NB4 (cell line): ENCODE measurements around the gene KLHL26.

Source experiments
- DNase-seq: peaks from one replicate; pipeline ENCODE4 v3.0.0; 2010; ENCODE audit warnings: low read depth
- H3K4me3 ChIP-seq: one replicate; pipeline ENCODE4 v1.5.1; 2011; ENCODE audit warnings: mild to moderate bottlenecking, low read depth, low read length, moderate library complexity
- CTCF ChIP-seq: IDR thresholded peaks from one replicate; pipeline ENCODE4 v1.5.1; 2012; ENCODE audit warnings: low read depth, low read length
- MYC ChIP-seq: IDR thresholded peaks from 2 replicates; pipeline ENCODE4 v1.6.1; 2011; ENCODE audit warnings: low read depth, low read length
- POLR2A ChIP-seq: IDR thresholded peaks from 2 replicates; pipeline ENCODE4 v1.6.1; 2011; ENCODE audit warnings: mild to moderate bottlenecking; ENCODE audit not compliant: insufficient read length; ENCODE audit errors: extremely low read depth
- TF ChIP-seq, protein P1 (sequence below): IDR thresholded peaks from 2 replicates; pipeline ENCODE4 v1.6.1; 2011; ENCODE audit warnings: low read depth, low read length

The KLHL26 gene

DNA sequence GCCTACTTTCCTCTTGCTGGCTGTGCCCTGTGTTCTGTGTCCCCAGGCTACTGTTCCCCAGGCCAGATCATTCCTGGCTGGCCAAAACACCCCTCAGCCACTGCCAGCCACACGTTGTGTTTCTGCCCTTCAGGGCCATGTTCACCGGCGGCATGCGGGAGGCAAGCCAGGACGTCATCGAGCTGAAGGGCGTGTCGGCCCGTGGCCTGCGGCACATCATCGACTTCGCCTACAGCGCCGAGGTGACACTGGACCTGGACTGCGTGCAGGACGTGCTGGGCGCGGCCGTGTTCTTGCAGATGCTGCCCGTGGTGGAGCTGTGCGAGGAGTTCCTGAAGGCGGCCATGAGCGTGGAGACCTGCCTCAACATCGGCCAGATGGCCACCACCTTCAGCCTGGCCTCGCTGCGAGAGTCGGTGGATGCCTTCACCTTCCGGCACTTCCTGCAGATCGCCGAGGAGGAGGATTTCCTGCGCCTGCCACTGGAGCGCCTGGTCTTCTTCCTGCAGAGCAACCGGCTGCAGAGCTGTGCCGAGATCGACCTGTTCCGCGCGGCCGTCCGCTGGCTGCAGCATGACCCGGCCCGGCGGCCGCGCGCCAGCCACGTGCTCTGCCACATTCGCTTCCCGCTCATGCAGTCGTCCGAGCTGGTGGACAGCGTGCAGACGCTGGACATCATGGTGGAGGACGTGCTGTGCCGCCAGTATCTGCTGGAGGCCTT, 30.9 kb downstream of the KLHL26 start:
- DNase-seq: no peak
- TF ChIP-seq MYC (no peak), CTCF (no peak), POLR2A (no peak)
- TF ChIP-seq, protein P1, sequence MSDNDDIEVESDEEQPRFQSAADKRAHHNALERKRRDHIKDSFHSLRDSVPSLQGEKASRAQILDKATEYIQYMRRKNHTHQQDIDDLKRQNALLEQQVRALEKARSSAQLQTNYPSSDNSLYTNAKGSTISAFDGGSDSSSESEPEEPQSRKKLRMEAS: no peak

GRCh38 chr19:18668252-18668631, 31.4 kb downstream of the KLHL26 start:
- TF ChIP-seq MYC (no peak), CTCF (no peak), POLR2A (no peak)
- TF ChIP-seq, protein P1: no peak
- no peak overlapping the region for H3K4me3 ChIP-seq
- DNase-seq: no peak

More for the DNA sequence above, 30.9 kb downstream of the KLHL26 start:
- H3K4me3 ChIP-seq: no peak overlapping the region

- TF ChIP-seq POLR2A: no peak
- no peak for TF ChIP-seq MYC
- TF ChIP-seq CTCF: no peak
- TF ChIP-seq, protein P1: no peak
- no peak overlapping the region for H3K4me3 ChIP-seq
- DNase-seq: no peak
These were observed 32.1 kb downstream of the KLHL26 start for GRCh38 chr19:18668744-18669523.

DNA sequence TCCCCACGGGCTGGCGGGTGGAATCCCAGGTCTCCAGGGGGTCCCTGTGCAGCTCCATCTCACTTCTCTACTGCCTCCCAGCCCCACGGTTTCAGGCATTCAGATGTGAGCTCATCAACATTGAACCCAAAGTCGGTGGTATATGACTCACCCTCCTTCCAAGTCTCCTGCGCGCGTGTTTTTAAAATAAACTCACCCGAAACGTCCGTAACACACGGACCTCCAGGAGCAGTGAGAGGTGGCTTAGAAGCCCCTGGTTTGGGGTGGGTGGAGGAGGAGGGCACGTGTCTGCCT, 32.6 kb downstream of the KLHL26 start:
- DNase-seq: no peak
- H3K4me3 ChIP-seq: no peak overlapping the region
- TF ChIP-seq CTCF: no peak
- no peak for TF ChIP-seq MYC
- TF ChIP-seq, protein P1: no peak
- TF ChIP-seq POLR2A: no peak

DNA sequence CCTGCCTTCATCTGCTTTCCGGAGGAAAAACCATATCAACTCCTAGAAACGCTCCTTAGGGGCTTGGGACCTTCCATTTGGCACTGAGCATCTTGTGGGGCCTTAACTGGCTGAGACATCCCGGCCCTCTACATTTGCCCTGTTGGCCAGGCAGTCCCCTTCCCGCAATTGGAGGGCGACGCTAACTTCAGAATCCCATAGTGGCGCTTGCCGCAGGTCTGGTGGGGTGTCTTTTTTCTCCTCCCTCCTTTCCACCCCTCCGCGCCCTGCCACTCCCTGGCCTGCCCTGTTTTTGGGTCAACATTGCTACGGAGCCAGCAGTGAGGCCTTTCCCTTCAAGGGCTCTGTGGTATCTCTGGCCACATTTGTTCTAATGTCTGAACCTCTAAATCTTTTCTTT, 33.1 kb downstream of the KLHL26 start:
- H3K4me3 ChIP-seq: no peak overlapping the region
- no peak for DNase-seq
- TF ChIP-seq POLR2A: no peak
- no peak for TF ChIP-seq MYC
- no peak for TF ChIP-seq CTCF
- TF ChIP-seq, protein P1: no peak
